H1 (cell line): ENCODE data around the gene TRIM15.

ENCODE experiments used
- ATF3 ChIP-seq: IDR thresholded peaks from 2 replicates; pipeline ENCODE4 v1.6.1; 2011; ENCODE audit warnings: low read depth, mild to moderate bottlenecking, low read length; ENCODE audit not compliant: insufficient read depth
- CTCF ChIP-seq, 3 experiments: IDR thresholded peaks; 1 replicate in 2 of 3; 2 replicates in 1 of 3; pipeline versions ENCODE4 v1.5.1 to v1.6.1; 2011; ENCODE audit warnings: low read length in 3 of 3, mild to moderate bottlenecking in 3 of 3, inconsistent platforms in 2 of 3, low read depth in 1 of 3, moderate library complexity in 1 of 3; ENCODE audit not compliant: insufficient read depth in 1 of 3; ENCODE audit errors: control extremely low read depth in 1 of 3

- TF ChIP-seq CTCF (IDR thresholded peaks at IDR 0.05; ENCODE audit: control extremely low read depth in 1 of 3, insufficient read depth in 1 of 3, low read depth in 1 of 3, low read length in 3 of 3) = no peak
- TF ChIP-seq ATF3 = no peak
Measured at GRCh38 chr6:30164714-30165113, 1.4 kb downstream of the TRIM15 start.
